GM23248 (cell line): ENCODE data around the gene AP1G2. TPM values are rescaled to one million over a fixed set of nuclear protein-coding genes. Genes with fewer than 3 reads are reported as not detected.
A peak's percentile ranks its signal among the peaks of the same experiment; 100 is the strongest.

Experiments used
- DNase-seq: peaks from one replicate; pipeline ENCODE4 v3.0.0-alpha.2; 2015
- H2AFZ ChIP-seq: fragments of 200-600 bp; sonication (generic); 2 replicates; pipeline ENCODE4 v1.6.1; 2016; ENCODE audit warnings: antibody characterized with exemption
- H3F3A ChIP-seq: fragments of 200-600 bp; sonication (generic); 2 replicates; pipeline ENCODE4 v1.6.1; 2016; ENCODE audit warnings: mild to moderate bottlenecking, antibody characterized with exemption, mixed run types; ENCODE audit not compliant: insufficient read depth
- H3K27ac ChIP-seq: fragments of 200-600 bp; sonication (generic); 2 replicates; pipeline ENCODE4 v1.5.1; 2016; ENCODE audit warnings: mild to moderate bottlenecking
- H3K27me3 ChIP-seq: fragments of 200-600 bp; sonication (generic); replicated peaks from 2 replicates; pipeline ENCODE4 v1.6.1; 2016; ENCODE audit warnings: mild to moderate bottlenecking; ENCODE audit not compliant: insufficient read depth
- H3K36me3 ChIP-seq: fragments of 200-600 bp; sonication (generic); 2 replicates; pipeline ENCODE4 v1.6.1; 2016; ENCODE audit warnings: low read depth, mild to moderate bottlenecking
- H3K4me1 ChIP-seq: fragments of 200-600 bp; sonication (generic); 2 replicates; pipeline ENCODE4 v1.6.1; 2016; ENCODE audit warnings: mild to moderate bottlenecking; ENCODE audit not compliant: insufficient read depth
- H3K4me2 ChIP-seq: fragments of 200-600 bp; sonication (generic); one replicate; pipeline ENCODE4 v1.6.1; 2016; ENCODE audit warnings: mild to moderate bottlenecking; ENCODE audit not compliant: unreplicated experiment
- H3K4me3 ChIP-seq: fragments of 200-600 bp; sonication (generic); 2 replicates; pipeline ENCODE4 v1.5.1; 2016; ENCODE audit warnings: mild to moderate bottlenecking
- H3K79me2 ChIP-seq: fragments of 200-600 bp; sonication (generic); 2 replicates; pipeline ENCODE4 v1.6.1; 2016; ENCODE audit warnings: mild to moderate bottlenecking; ENCODE audit not compliant: insufficient read depth
- H3K9ac ChIP-seq: fragments of 200-600 bp; sonication (generic); 2 replicates; pipeline ENCODE4 v1.6.1; 2016; ENCODE audit warnings: mild to moderate bottlenecking
- H3K9me2 ChIP-seq: fragments of 200-600 bp; sonication (generic); 2 replicates; pipeline ENCODE4 v1.6.1; 2016; ENCODE audit warnings: mixed run types, mild to moderate bottlenecking, moderate library complexity; ENCODE audit not compliant: insufficient read depth
- H3K9me3 ChIP-seq: fragments of 200-600 bp; sonication (generic); one replicate; pipeline ENCODE4 v1.6.1; 2017; ENCODE audit warnings: low read depth
- H4K20me1 ChIP-seq: fragments of 200-600 bp; sonication (generic); 2 replicates; pipeline ENCODE4 v1.6.0; 2016; ENCODE audit not compliant: insufficient read depth
- EZH2 ChIP-seq: fragments of 200-600 bp; sonication (generic); IDR thresholded peaks from 2 replicates; pipeline ENCODE4 v1.6.1; 2018; ENCODE audit warnings: antibody characterized with exemption, mild to moderate bottlenecking; ENCODE audit not compliant: insufficient read depth, poor library complexity, severe bottlenecking
- EZH2phosphoT487 ChIP-seq: fragments of 200-600 bp; sonication (generic); IDR thresholded peaks from 2 replicates; pipeline ENCODE4 v1.6.1; 2018; ENCODE audit warnings: antibody characterized with exemption, moderate library complexity, mild to moderate bottlenecking, low read depth; ENCODE audit not compliant: insufficient read depth
- WGBS, 2 experiments: methylation state at CpG; one replicate each; pipeline ENCODE4 v1.1.6; 2015 to 2017; ENCODE audit warnings: low lambda C conversion rate in 2 of 2, low coverage in 1 of 2; ENCODE audit errors: missing lambda C conversion rate in 2 of 2; 5-methylcytosine and 5-hydroxymethylcytosine counted together
- in situ Hi-C: fragments of 300-500 bp; cut with MboI; formaldehyde crosslinking; loops from 2 replicates; pipeline ENCODE4 v1.15.0; 2020
- polyA plus RNA-seq: library from polyadenylated mRNA; unstranded; fragments of >200 nt; fragmentation: Nextera tagmentation; extraction: Ambion mirVana; gene quantifications from 2 replicates; pipeline ENCODE4 v1.2.1, GENCODE V29; 2016
- total RNA-seq: library from RNA; depleted of rRNA; stranded (reverse); fragments of >200 nt; shearing (Covaris generic); gene quantifications from 2 replicates; pipeline ENCODE4 v1.2.3, GENCODE V29; 2014

The AP1G2 gene
- total and polyA plus RNA-seq, 2 experiments from 2014 or later, result 10.2 to 13.7 TPM

DNA sequence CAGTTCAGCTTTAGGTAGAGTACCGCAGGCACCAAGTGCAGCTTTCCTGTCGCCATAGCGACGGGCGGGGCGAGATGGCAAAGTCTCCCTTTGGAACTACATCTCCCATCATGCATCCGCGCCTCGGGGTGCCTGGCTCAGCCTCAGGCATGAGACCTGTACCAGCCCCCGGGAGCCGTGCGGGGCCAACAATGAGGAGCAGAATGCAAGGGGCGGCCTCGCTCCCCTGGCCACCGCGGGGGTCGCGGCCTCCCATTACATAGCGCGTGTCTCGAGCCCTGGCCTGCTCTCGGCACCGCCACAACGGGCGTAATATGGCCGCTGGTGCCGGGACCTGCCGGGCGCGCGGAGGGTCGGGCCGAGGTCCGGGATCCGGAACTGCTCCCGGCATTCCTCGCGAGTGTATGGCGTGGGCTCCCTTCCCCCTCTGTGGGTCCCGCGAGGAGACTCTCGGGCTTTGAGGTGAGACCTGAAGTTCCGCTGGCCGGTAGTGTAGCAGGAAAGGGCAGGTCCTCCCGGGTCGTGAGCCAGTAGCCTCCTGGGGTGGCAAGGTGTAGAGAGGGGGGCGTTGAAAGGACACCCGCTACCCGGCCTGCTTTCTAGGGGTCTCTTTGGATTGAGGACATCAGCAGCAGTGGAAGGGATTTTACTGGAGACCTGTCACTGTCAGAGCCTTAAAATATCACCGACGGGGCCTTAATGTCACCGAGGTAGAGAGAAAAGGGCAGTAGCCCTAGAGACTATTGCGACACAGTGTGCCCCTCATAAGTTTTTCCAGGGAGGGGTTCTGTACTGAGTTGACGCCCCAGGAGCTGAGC is 11.5 kb downstream of the AP1G2 start, which contains the start of gene THTPA:
THTPA (plus strand) TSS at position 390 of the 818 bp plus-strand sequence. CDS start 487 bp downstream, outside the sequence.
- Histone ChIP-seq H3K79me2 (peaks cover 23% of the 10 kb centered on the region), H3K9me3 (no peaks in the 10 kb centered on the region), H2AFZ (peak within 1 kb of the TSS; percentile 91), H3K4me3 (peak within 1 kb of the TSS; percentile 88), H3K4me1 (peaks cover 17% of the 10 kb centered on the region), H3K27ac (peak within 1 kb of the TSS; percentile 41), H3K27me3 (no peaks in the 10 kb centered on the region), H4K20me1 (no peaks in the 10 kb centered on the region), H3K9me2 (no peaks in the 10 kb centered on the region), H3K4me2 (peak within 1 kb of the TSS; percentile 92), H3F3A (peaks cover 8% of the 10 kb centered on the region; the same call in 1 of the 2 replicates), H3K36me3 (no peaks in the 10 kb centered on the region; the same call in 1 of the 2 replicates), H3K9ac (peak within 1 kb of the TSS; percentile 91)
- DNase-seq, result peak; percentile 95
- no peak for TF ChIP-seq EZH2
- TF ChIP-seq EZH2phosphoT487, result no peak
- 1% methylated on average over 48 to 53 of the region's 54 CpGs for WGBS, 2 experiments
- in situ Hi-C loops, result loop anchor here (10.0 kb wide), 1 partner anchor 71 kb away; no protein-coding TSS in a partner anchor

DNA sequence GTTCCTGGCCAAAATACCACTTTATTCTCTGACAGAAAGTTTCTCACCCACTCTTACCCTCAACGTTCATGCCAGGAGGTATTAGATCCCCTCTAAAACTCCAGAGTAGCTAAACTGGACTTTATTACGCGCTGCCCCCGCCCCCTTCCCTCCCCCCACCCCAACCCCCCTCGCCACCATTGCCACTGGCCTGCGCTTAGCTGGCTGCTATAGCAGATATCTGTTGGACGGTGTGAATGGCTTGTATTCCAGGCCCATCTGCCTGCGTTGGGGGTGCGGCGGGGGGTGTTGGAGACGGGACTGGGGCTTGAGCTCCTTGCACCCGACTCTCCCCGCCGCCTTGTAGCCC is 12.1 kb downstream of the AP1G2 start:
- H4K20me1 ChIP-seq, result no peaks in the 10 kb centered on the region
- peak overlapping the region; percentile 92 for H3K4me2 ChIP-seq
- WGBS, 2 experiments, result 1 to 4% methylated on average over 14 of the region's 14 CpGs
- DNase-seq, result no peak
- H3K79me2 ChIP-seq, result peaks cover 23% of the 10 kb centered on the region
- peaks cover 17% of the 10 kb centered on the region for H3K4me1 ChIP-seq
- in situ Hi-C loops, result loop anchor here (10.0 kb wide), 1 partner anchor 71 kb away; no protein-coding TSS in a partner anchor
- peaks cover 8% of the 10 kb centered on the region; the same call in 1 of the 2 replicates for H3F3A ChIP-seq
- peak overlapping the region; percentile 91 for H2AFZ ChIP-seq
- peak overlapping the region; percentile 41; the same call in 1 of the 2 replicates for H3K27ac ChIP-seq
- H3K9ac ChIP-seq, result peak overlapping the region; percentile 91
- H3K9me2 ChIP-seq, result no peaks in the 10 kb centered on the region
- H3K36me3 ChIP-seq, result no peaks in the 10 kb centered on the region; the same call in 1 of the 2 replicates
- peak overlapping the region; percentile 88 for H3K4me3 ChIP-seq
- H3K27me3 ChIP-seq, result no peaks in the 10 kb centered on the region
- TF ChIP-seq EZH2phosphoT487 (no peak), EZH2 (no peak)
- no peaks in the 10 kb centered on the region for H3K9me3 ChIP-seq

DNA sequence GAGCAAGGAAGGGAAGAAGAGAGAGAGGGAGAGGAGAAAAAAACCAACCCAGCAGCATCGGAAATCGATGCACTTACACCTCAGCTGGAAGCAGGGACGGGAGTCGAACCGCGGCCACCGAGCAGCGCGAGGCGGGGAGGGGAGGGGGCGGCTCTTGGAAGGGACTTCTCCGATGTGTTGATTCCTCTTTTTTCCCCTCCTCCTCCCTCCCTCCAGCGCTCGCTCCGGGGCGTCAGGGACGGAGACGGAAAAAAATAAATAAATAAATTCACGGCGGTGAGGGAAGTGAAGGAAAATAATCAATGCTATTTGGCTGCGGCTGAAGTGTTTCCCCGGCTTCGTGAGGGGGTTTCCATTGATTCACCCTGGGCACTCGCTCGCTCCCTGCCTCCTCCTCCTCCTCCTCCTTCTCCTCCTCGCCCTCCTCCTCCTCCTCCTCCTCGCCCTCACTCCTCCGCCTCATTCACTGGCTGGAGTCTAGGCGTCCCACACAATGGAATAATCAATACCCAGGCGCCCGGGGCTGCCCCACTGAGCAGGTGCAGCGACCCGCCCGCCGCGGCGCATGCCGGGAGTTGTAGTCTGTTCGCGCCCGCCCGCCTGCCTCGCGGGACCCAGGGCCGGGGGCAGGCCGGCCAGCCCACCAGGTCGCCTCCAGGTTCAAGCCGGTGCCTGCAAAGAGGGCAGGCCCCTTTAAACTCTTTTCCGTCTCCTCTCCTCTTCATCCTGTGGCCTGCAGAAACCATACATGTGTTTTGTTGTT is 16.1 kb downstream of the AP1G2 start, which contains the start of gene ZFHX2:
ZFHX2 (minus strand) TSS at position 500 of the 763 bp plus-strand sequence. CDS start 16,440 bp downstream, outside the sequence.
- TF ChIP-seq EZH2 (no peak), EZH2phosphoT487 (no peak)
- in situ Hi-C loops, result loop anchor here (10.0 kb wide), 1 partner anchor 67 kb away; no protein-coding TSS in a partner anchor
- peaks cover 3% of the 10 kb centered on the region; the same call in 1 of the 2 replicates for H3K79me2 ChIP-seq

DNA sequence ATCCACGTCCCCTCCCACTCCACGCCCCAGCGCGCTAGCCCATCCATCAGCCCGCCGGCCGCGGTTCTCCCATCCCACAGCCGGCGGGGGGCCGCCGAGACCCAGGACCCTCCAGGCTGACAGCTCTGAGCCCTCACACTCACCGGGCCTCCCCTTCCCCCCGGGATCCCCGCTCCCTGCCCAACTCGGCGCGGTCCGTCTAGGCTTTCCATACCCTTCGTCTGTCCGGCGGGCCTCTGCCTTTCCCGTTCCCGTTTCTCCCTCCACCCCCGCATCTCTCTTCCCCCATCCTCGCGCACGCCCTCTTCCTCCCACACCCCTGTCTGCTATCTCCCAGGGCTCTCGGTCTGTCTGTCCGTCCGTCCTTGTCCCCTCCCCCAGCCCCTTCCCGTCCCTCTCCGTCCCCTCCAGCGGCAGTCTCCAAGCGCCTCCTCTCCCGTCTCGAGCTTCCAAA is 16.8 kb downstream of the AP1G2 start:
- no peak overlapping the region for H3K27ac ChIP-seq
- DNase-seq, result peak; percentile 45
- no peaks in the 10 kb centered on the region for H3K9me2 ChIP-seq
- no peaks in the 10 kb centered on the region for H3K9me3 ChIP-seq
- H3K4me1 ChIP-seq, result no peaks in the 10 kb centered on the region
- no peaks in the 10 kb centered on the region for H3K79me2 ChIP-seq
- in situ Hi-C loops, result loop anchor here (10.0 kb wide), 1 partner anchor 66 kb away; no protein-coding TSS in a partner anchor
- 4 to 8% methylated on average over 19 to 37 of the region's 37 CpGs for WGBS, 2 experiments
- no peaks in the 10 kb centered on the region for H3F3A ChIP-seq
- no peak for TF ChIP-seq EZH2
- no peak for TF ChIP-seq EZH2phosphoT487
- no peaks in the 10 kb centered on the region for H3K27me3 ChIP-seq
- no peaks in the 10 kb centered on the region for H4K20me1 ChIP-seq
- H2AFZ ChIP-seq, result peak overlapping the region; percentile 90
- H3K36me3 ChIP-seq, result no peaks in the 10 kb centered on the region
- H3K9ac ChIP-seq, result peak overlapping the region; percentile 45
- peak overlapping the region; percentile 73 for H3K4me3 ChIP-seq
- peak overlapping the region; percentile 89 for H3K4me2 ChIP-seq

More for the DNA sequence above, 16.1 kb downstream of the AP1G2 start, which contains the start of gene ZFHX2:
- no peaks in the 10 kb centered on the region for H3F3A ChIP-seq
- DNase-seq, result peak; percentile 65
- H3K4me3 ChIP-seq, result peak within 1 kb of the TSS; percentile 73
- H3K36me3 ChIP-seq, result no peaks in the 10 kb centered on the region
- H3K4me1 ChIP-seq, result no peaks in the 10 kb centered on the region
- H3K27me3 ChIP-seq, result no peaks in the 10 kb centered on the region
- 1 to 2% methylated on average over 42 to 49 of the region's 49 CpGs for WGBS, 2 experiments
- H3K4me2 ChIP-seq, result peak within 1 kb of the TSS; percentile 89
- peak within 1 kb of the TSS; percentile 45 for H3K9ac ChIP-seq
- no peak within 1 kb of the TSS for H3K27ac ChIP-seq
- H4K20me1 ChIP-seq, result no peaks in the 10 kb centered on the region
- H3K9me2 ChIP-seq, result no peaks in the 10 kb centered on the region
- peak within 1 kb of the TSS; percentile 90 for H2AFZ ChIP-seq
- H3K9me3 ChIP-seq, result no peaks in the 10 kb centered on the region
